AG04449 (cell line): ENCODE results near the gene TAPT1.

Experiments
- CTCF ChIA-PET: fragments of 350-600 bp; formaldehyde crosslinking; extraction: SDS; loops from one replicate; lab custom pipeline; 2021; ENCODE audit warnings: antibody characterized with exemption; lab: Yijun Ruan, JAX
- POLR2A ChIA-PET: fragments of 400-600, 350-600 bp; formaldehyde crosslinking; extraction: SDS; loops from one replicate; lab custom pipeline; 2020; ENCODE audit warnings: antibody characterized with exemption, inconsistent platforms; lab: Yijun Ruan, JAX
- DNase-seq: peaks from one replicate; pipeline ENCODE4 v3.0.0-alpha.2; 2010; ENCODE audit warnings: low read depth, low spot score
- H3K4me3 ChIP-seq: 2 replicates; pipeline ENCODE4 v1.5.1; 2011; ENCODE audit warnings: low read depth, mild to moderate bottlenecking, control low read depth, low read length
- CTCF ChIP-seq: IDR thresholded peaks from one replicate; pipeline ENCODE4 v1.5.1; 2011; ENCODE audit warnings: mild to moderate bottlenecking, moderate library complexity, low read length, control low read depth, inconsistent platforms; ENCODE audit not compliant: insufficient read depth; ENCODE audit errors: missing control alignments

Gene TAPT1

GRCh38 chr4:16212138-16212782 is 14.0 kb downstream of the TAPT1 start:
- no peak for TF ChIP-seq CTCF
- DNase-seq, result no peak
- POLR2A ChIA-PET, result no interaction called here
- no peak overlapping the region for H3K4me3 ChIP-seq
- CTCF ChIA-PET, result interaction anchor here (0.9 to 4.6 kb wide), 4 partner anchors 10 to 184 kb away, joined by 3 to 21 read pairs (median 4); no protein-coding TSS in a partner anchor

DNA sequence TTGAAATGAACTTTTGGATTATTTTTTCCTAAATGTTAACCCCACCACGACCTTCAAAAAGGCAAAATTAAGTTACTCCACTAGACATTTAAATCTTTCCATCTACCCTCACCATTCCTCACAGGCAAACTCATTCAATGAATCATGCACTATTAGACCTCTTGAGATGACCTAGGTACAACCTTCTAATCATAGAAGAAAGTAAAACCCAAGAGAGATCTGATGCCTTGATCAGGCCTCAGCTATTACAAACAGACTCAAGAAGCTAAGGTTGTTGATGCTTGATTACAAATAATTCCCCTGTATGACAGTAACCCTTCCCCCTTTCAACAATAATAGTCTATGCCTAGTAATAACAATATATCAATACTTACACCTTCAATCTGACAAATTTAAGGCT is 18.9 kb downstream of the TAPT1 start:
- H3K4me3 ChIP-seq, result no peak overlapping the region
- POLR2A ChIA-PET, result no interaction called here
- CTCF ChIA-PET, result interaction anchor here (1.1 to 4.1 kb wide), 7 partner anchors 7 to 180 kb away, joined by 3 to 34 read pairs (median 8); no protein-coding TSS in a partner anchor
- no peak for TF ChIP-seq CTCF
- DNase-seq, result no peak

DNA sequence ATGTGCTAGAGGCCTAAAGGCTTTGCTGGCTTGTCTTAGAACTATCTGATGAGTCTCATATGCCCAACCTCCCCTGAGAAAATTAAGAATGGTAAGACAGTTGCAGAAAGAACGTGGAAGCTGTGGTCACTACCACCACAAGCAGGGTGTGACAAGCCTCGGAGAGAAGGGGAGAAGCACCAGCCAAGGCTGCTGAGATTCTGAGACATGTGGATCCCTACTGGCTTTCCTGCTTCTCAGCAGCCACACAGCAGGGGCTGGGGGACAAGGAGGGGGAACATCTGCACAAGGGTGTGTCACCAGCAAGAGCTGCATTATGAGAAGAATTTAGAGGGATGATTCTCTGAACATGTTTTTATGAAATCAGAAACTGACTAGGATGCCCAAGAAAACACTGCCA is 19.4 kb downstream of the TAPT1 start:
- POLR2A ChIA-PET, result no interaction called here
- CTCF ChIA-PET, result interaction anchor here (1.4 to 4.1 kb wide), 7 partner anchors 7 to 179 kb away, joined by 4 to 34 read pairs (median 8); no protein-coding TSS in a partner anchor
- no peak for TF ChIP-seq CTCF
- DNase-seq, result no peak
- no peak overlapping the region for H3K4me3 ChIP-seq

DNA sequence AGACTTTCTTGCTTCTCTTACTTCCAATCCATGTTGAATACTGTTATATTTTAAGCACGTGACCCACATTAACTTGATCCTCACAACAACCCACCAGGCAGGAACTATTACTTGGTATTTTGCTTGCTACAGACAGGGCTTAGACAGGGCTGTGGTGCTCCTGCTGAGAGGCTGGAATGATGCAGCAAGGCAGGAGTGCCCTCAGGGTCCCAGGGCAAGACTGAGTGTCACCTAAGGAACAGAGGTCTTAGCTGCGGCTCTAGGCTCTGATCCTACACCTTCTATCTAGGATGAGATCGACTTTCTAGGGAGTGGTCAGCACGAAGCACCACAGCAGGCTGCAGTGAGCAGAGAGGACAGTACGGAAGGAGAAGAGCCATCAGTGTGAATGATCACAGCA is 20.0 kb downstream of the TAPT1 start:
- no peak for TF ChIP-seq CTCF
- ChIA-PET CTCF (interaction anchor here (0.6 to 4.1 kb wide), 24 partner anchors 8 to 187 kb away, joined by 3 to 31 read pairs (median 6); no protein-coding TSS in a partner anchor), POLR2A (no interaction called here)
- no peak overlapping the region for H3K4me3 ChIP-seq
- no peak for DNase-seq

GRCh38 chr4:16205298-16206164 is 20.7 kb downstream of the TAPT1 start:
- DNase-seq, result no peak
- ChIA-PET CTCF (interaction anchor here (0.6 to 4.1 kb wide), 25 partner anchors 9 to 186 kb away, joined by 3 to 31 read pairs (median 5); no protein-coding TSS in a partner anchor), POLR2A (no interaction called here)
- no peak overlapping the region for H3K4me3 ChIP-seq
- peak; percentile 52 for TF ChIP-seq CTCF

DNA sequence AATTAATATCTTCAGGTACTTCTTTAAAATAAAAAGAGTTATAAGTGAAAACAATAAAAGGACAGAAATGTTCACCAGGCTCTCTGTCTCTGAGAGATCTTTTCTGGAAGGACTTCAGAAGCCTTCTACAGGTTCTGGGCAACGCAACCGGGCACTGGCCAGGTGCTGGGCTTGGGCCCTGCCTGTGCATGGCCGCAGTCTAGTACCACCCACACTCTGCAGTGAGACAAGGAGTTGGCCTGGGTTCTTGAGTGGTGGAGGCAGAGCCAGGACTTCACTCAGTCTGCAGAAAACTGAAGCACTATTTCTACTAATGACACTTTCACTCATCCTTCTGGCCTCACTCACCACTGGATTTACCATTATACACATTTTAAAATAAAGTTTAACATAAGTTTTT is 21.8 kb downstream of the TAPT1 start:
- no peak for DNase-seq
- POLR2A ChIA-PET, result no interaction called here
- TF ChIP-seq CTCF, result no peak
- CTCF ChIA-PET, result interaction anchor here (1.0 to 9.8 kb wide), 2 partner anchors 61 to 175 kb away, joined by 3 to 114 read pairs; no protein-coding TSS in a partner anchor
- H3K4me3 ChIP-seq, result no peak overlapping the region
